Measurements from ENCODE around the gene IL34. TPM values are rescaled to one million over a fixed set of nuclear protein-coding genes. Genes with fewer than 3 reads are reported as not detected.
"Not testable (repeated sequence)": the region's sequence is repeated elsewhere in the genome, so short reads cannot be mapped to it uniquely, and the experiment has no call there.

Gene IL34
- polyA plus RNA-seq, 1 donor from 2014 or later = not detected

- Mint-ChIP-seq H3K27me3 (no peaks in the 10 kb centered on the region), H3K36me3 (no peaks in the 10 kb centered on the region), H3K4me3 (no peak overlapping the region), H3K4me1 (no peaks in the 10 kb centered on the region), H3K27ac (no peak overlapping the region), H3K9me3 (no peaks in the 10 kb centered on the region)
These were observed 32.0 kb upstream of the IL34 start for GRCh38 chr16:70614208-70614951.

DNA sequence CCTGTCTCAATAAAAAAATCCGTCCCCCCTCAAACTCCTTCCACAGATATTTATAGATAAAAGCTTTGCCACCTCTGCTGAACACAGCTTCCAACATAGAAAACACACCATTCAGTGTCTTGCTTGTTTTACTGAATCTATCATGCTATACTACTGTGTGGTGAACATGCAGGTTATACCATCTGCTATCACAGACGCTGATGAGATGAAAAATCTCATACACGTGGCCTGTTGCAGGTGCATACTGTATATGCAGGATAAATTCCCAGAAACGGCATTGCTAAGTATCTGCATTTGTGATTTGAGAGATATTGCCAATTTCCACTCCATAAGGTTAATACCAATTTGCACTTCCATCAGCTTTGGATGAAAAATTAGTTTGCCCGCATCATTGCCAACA is 30.4 kb upstream of the IL34 start:
- no peak overlapping the region for H3K27ac Mint-ChIP-seq
- no peaks in the 10 kb centered on the region for H3K36me3 Mint-ChIP-seq
- no peaks in the 10 kb centered on the region for H3K4me1 Mint-ChIP-seq
- H3K27me3 Mint-ChIP-seq = no peaks in the 10 kb centered on the region
- H3K9me3 Mint-ChIP-seq = no peaks in the 10 kb centered on the region
- H3K4me3 Mint-ChIP-seq = no peak overlapping the region

GRCh38 chr16:70621864-70622263 is 24.5 kb upstream of the IL34 start:
- H3K4me3 Mint-ChIP-seq, H3K36me3 Mint-ChIP-seq, H3K27me3 Mint-ChIP-seq, H3K27ac Mint-ChIP-seq, H3K9me3 Mint-ChIP-seq, H3K4me1 Mint-ChIP-seq: not testable (repeated sequence)

DNA sequence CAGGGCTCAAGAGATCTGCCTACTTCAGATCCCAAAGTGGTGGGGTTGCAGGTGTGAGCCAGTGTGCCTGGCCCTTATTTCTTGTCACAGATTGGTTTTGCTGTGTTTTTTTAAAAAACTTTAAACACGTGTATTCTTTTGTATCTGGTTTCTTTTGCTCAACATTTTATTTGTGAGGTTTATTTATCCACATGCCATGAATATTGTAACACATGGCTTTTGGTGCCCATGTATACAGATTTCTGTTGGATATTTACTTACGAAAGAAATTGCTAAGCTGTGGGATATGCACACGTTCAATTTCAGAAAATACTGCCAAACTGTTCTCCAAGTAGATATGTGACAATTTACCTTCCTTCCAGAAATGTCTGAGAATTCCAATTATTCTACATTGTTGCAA is 18.7 kb upstream of the IL34 start:
- Mint-ChIP-seq H3K36me3 (no peaks in the 10 kb centered on the region), H3K27me3 (no peaks in the 10 kb centered on the region), H3K27ac (no peak overlapping the region), H3K4me3 (no peak overlapping the region), H3K9me3 (peaks cover 1 to 5% (median 4%) of the 10 kb centered on the region in 3 donors), H3K4me1 (no peaks in the 10 kb centered on the region)

DNA sequence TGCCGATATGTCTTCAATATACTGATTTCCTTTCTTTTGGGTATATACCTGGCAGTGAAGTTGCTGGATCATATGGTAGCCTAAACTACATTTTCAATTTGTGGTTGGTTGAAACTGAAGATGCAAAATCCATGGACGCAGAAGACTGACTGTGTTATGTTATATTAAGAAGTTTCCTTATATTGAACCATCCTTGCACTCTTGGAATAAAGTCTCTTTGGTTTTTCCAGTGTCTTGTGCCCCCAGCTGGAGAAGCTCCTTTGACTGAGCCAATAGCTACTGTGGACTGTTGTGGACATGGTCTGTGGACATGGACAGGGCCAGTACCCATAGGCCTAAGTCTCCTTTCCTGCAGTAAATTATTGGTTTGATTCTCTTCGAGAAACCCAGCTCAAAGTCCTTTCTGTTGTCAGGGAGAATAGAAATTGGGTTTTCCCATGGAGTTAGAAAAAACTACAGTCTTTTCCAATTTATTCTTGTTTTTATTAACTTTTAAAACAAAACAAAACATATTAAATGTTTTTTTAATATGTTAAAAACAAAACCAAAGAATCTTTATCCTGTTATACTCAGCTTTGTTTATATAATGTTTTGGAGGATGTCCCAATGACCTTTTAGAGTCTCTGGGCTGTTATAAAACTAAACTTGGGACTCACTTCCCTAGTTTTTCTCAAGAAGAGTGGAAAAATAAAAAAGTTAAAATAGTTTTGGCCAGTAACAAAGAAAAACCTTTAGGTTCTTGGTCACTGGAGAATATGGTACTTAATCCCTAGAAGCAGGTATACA is 15.2 kb upstream of the IL34 start:
- no peak overlapping the region for H3K27ac Mint-ChIP-seq
- H3K36me3 Mint-ChIP-seq = no peaks in the 10 kb centered on the region
- peaks cover 2% of the 10 kb centered on the region for H3K27me3 Mint-ChIP-seq
- H3K4me1 Mint-ChIP-seq = no peaks in the 10 kb centered on the region
- no peak overlapping the region for H3K4me3 Mint-ChIP-seq
- H3K9me3 Mint-ChIP-seq = peaks cover 1 to 5% (median 4%) of the 10 kb centered on the region in 3 donors

- Mint-ChIP-seq H3K27ac (no peak overlapping the region), H3K36me3 (no peaks in the 10 kb centered on the region), H3K9me3 (peaks cover 1 to 5% (median 4%) of the 10 kb centered on the region in 3 donors), H3K27me3 (peaks cover 2% of the 10 kb centered on the region), H3K4me3 (no peak overlapping the region), H3K4me1 (no peaks in the 10 kb centered on the region)
These were observed 14.1 kb upstream of the IL34 start for GRCh38 chr16:70632273-70632672.

DNA sequence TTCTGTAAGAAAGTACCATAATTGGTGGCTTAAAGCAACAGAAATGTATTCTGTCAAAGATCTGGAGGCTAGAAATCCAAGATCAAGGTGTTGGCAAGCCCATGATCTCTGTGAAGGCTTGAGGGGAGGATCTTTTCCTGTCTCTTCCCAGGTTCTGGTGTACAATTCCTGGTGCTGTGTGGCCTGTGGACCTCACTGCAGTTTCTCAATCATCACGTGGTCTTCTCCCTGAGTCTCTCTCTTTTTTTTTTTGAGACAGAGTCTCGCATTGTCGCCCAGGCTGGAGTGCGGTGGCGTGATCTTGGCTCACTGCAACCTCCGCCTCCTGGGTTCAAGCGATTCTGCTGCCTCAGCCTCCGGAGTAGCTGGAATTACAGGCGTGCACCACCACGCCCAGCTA is 12.7 kb upstream of the IL34 start:
- not testable (repeated sequence) for H3K27ac Mint-ChIP-seq, H3K36me3 Mint-ChIP-seq, H3K27me3 Mint-ChIP-seq, H3K9me3 Mint-ChIP-seq, H3K4me3 Mint-ChIP-seq, H3K4me1 Mint-ChIP-seq

GRCh38 chr16:70634861-70635260 is 11.5 kb upstream of the IL34 start:
- Mint-ChIP-seq H3K4me1 (no peaks in the 10 kb centered on the region), H3K4me3 (no peak overlapping the region), H3K36me3 (no peaks in the 10 kb centered on the region), H3K9me3 (peaks cover 1 to 5% (median 4%) of the 10 kb centered on the region in 3 donors), H3K27me3 (peaks cover 2% of the 10 kb centered on the region), H3K27ac (no peak overlapping the region)

- peaks cover 2% of the 10 kb centered on the region for H3K27me3 Mint-ChIP-seq
- H3K4me3 Mint-ChIP-seq = no peak overlapping the region
- H3K9me3 Mint-ChIP-seq = peaks cover 1 to 5% (median 4%) of the 10 kb centered on the region in 3 donors
- no peaks in the 10 kb centered on the region for H3K4me1 Mint-ChIP-seq
- no peak overlapping the region for H3K27ac Mint-ChIP-seq
- H3K36me3 Mint-ChIP-seq = no peaks in the 10 kb centered on the region
These were observed 10.9 kb upstream of the IL34 start for GRCh38 chr16:70635336-70636016.

- Mint-ChIP-seq H3K27me3 (peaks cover 7% of the 10 kb centered on the region), H3K4me3 (no peak overlapping the region), H3K4me1 (no peaks in the 10 kb centered on the region), H3K9me3 (no peaks in the 10 kb centered on the region), H3K27ac (no peak overlapping the region), H3K36me3 (no peaks in the 10 kb centered on the region)
These were observed 7.3 kb upstream of the IL34 start for GRCh38 chr16:70638814-70639792.

DNA sequence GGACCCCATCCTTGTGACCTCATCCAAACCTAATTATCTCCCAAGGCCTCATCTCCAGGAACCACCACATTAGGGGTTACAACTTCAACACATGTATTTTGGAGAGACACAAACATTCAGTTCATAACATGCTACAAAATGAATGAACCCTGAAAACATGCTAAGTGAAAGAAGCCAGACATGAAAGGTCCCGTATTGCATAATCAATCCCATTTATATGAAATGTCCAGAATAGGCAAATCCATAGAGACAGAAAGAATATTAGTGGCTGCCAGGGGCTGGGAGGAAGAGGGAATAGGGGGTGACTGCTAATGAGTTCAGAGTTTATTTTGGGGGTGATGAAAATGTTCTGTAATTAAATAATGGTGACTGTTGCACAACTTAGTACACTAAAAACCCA is 3.7 kb upstream of the IL34 start:
- no peaks in the 10 kb centered on the region for H3K4me1 Mint-ChIP-seq
- no peak overlapping the region for H3K4me3 Mint-ChIP-seq
- H3K36me3 Mint-ChIP-seq = peaks cover 1% of the 10 kb centered on the region
- peaks cover 7% of the 10 kb centered on the region for H3K27me3 Mint-ChIP-seq
- H3K9me3 Mint-ChIP-seq = no peaks in the 10 kb centered on the region
- H3K27ac Mint-ChIP-seq = no peak overlapping the region

DNA sequence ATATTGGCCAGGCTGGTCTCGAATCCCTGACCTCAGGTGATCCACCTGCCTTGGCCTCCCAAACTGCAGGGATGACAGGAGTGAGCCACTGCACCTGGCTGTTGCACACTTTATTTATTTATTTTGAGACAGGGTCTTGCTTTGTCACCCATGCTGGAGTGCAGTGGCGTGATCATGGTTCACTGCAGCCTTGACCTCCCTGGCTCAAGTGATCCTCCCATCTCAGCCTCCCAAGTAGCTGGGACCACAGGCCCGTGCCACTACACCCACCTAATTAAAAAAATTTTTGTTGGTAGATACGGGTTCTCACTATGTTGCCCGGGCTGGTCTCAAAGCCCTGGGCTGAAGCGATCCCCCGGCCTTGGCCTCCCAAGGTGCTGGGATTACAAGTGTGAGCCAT is 3.1 kb upstream of the IL34 start:
- not testable (repeated sequence) for H3K4me3 Mint-ChIP-seq, H3K36me3 Mint-ChIP-seq, H3K27me3 Mint-ChIP-seq, H3K4me1 Mint-ChIP-seq, H3K9me3 Mint-ChIP-seq, H3K27ac Mint-ChIP-seq

GRCh38 chr16:70644763-70645597 is 1.4 kb upstream of the IL34 start:
- Mint-ChIP-seq H3K4me3 (no peak overlapping the region), H3K9me3 (no peaks in the 10 kb centered on the region), H3K4me1 (peaks cover 0 to 2% (median 0%) of the 10 kb centered on the region in 3 donors), H3K27me3 (peaks cover 9% of the 10 kb centered on the region), H3K36me3 (peaks cover 1% of the 10 kb centered on the region), H3K27ac (no peak overlapping the region)
